Renal cortical epithelial cell (primary cell): ENCODE measurements around the gene LGALS13. TPM values are rescaled to one million over a fixed set of nuclear protein-coding genes. Genes with fewer than 3 reads are reported as not detected.

Experiments used
- DNase-seq: peaks from one replicate; pipeline ENCODE4 v3.0.0-alpha.2; 2011; ENCODE audit warnings: low read depth
- total RNA-seq: library from RNA; depleted of rRNA; stranded (reverse); fragments of >200 nt; gene quantifications from 2 replicates; pipeline ENCODE4 v1.2.3, GENCODE V29; 2014

The LGALS13 gene, protein sequence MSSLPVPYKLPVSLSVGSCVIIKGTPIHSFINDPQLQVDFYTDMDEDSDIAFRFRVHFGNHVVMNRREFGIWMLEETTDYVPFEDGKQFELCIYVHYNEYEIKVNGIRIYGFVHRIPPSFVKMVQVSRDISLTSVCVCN
- total RNA-seq, result not detected in 2 replicates

DNA sequence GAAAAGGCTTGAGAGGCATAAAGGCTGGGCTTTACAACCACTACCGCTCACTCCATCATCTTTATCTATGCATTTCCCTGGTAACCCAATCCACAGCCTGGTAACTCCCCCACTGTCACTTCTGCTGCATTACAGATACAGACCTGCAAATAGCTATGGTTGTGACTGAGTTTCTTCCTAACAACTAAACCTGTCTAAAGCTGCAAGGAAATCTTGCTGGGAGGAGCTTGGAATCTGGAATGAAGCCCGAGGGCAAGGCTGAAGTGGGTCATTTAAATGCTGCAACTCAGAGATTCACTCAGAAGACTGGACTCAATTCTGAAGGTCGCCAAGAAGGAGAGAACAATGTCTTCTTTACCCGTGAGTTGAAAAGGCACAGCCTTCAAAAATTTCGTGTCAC lies at the start of gene LGALS13:
TSS of gene LGALS13 (plus strand) at position 301 of the 400 bp plus-strand sequence. CDS start at position 346, 45 bp downstream.
- DNase-seq, result no peak

DNA sequence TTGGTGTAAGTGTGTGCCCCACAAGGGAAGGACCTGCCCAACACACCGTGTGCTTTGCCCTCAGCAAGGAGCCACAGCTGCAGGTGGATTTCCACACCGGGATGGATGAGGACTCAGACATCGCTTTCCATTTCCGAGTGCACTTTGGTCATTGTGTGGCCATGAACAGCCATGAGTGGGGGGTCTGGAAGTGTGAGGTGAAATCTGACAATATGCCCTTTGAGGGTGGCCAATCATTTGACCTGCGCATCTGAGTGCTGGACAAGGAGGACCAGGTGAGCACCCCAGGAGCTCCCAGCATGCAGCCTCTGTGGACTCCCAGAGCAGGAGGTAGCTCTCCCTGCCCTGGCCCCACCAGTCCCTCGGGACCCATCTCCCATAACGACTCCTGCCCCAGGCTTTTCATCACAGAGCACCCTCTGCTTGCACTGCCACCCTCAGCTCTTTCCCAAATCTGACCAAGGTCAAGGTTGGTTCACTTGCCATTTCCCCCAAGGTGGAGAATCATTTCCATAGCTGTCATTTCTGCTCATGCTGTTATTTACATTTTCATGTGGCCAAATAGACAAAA lies 49.2 kb upstream of the LGALS13 start:
- DNase-seq, result no peak

DNA sequence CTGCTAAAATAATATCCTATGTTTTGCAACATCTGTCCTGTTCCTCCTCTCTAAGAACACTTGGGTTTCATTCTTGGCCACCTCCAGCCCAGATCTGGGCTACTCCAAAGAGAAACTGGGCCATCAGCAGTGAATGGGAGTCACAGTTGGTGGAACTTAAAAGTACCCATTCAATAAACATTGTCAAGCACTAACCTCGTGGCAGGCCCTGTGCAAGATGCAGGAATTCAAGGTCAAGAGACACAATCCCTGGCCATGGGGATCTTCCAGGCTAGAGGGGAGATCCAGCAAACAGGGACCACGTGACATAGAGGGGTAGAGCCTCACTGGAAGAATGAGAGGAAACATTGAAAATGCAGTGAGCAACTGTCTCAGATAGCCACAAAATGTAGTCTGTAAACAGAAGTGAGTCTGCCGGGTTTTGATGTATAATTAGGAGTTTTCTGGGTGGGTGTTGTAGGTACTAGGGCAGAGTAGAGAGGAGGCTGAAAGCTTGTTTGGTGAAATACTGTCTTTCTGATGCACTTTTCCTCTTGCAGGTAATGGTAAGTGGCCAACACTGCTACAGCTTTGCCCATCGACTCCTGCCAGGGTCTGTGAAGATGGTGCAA lies 47.5 kb upstream of the LGALS13 start:
- DNase-seq, result no peak

DNA sequence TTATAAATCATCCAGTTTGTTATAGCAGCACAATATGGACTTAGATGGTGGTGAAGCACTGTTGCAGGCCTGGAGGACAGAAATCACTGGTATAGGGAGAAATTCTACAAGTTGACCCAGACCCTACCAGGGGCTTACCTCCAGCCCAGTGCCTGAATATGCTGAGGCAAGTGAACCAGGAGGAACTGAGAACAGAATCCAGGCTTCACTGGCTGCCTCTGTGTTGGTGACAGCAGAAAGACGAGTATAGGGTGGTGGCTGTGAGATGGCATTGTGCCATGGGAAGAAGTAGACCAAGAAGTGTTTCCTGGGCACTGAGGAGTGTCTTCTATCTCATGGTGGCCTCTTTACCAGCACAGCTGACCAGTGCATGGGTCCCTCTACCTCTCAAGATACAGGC lies 46.4 kb upstream of the LGALS13 start:
- no peak for DNase-seq

DNA sequence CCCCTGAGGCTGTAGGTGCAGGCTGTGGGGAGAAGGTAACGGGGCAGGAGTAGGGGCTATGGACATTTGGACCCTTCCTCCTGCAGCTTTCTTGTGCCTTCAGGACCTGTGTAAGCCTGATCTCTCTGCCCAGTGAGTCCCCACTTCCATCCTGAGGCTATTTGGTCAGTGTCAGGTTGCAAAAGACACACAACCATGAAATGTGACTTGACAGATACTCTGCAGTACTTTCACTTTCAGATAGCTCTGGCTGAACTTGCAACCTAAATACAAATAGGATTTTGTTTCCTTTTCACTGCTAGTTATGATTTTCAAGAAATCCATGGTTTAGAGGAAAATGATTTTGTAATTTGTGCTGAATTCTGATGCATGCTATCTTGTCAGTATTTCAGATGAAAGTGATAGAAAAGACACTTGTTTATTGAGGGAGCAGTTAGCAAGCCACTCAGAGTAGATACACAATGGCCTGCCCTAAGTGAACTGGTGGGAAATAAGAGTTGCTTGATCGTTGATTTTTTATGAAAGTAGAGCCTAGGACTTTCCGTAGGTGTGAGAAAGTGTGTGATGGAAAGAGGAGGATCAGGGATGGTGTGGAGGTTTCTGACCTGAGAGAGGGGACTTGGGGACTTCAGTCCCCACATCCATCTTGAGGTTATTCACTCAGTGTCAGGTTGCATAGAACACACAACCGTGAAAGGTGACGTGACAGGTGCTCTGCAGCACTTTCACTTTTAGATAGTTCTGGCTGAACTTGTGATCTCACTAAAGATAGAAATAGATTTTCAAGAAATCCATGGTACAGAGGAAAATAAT lies 44.3 kb upstream of the LGALS13 start:
- DNase-seq, result peak; percentile 43

DNA sequence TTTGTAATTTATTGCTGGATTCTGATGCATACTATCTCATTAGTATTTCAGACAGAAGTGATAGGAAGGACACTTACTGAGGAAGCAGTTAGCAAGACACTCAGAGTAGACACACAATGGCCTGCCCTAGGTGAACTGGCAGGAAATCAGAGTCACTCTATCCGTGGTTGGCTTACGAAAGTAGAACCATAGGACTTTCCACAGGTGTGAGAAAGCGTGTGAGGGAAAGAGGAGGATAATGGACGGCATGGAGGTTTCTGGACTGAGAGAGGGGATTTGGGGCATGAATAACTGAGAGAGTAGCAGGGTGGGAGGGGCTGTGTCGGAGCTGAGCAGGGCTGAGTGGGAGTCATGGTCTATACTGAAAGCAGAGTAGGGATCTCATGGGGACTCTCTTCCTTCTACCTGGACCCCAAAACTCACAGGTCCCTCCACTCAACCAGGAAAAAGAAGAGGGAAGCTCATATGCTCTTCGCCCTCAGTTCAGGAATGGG lies 43.7 kb upstream of the LGALS13 start:
- no peak for DNase-seq

DNA sequence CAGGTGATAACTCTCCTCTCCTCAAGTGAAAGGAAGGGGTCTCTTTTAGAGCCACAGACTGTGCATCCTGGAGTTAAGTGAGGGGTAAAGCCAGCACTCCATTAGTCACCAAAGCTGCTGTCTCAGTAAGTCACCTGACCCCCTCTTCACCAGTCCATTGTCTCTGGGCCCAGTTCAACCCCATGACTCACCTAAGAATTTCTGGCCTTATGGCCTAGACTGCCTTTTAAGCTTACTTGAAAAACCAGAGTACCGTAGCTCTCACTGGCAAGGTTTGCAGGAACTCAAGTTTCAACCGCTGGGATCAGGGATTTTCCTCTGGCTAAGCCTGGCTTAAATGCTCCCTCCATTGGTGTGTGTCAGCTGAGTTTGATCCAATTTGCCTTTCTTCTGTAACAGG lies 38.9 kb upstream of the LGALS13 start:
- DNase-seq, result peak; percentile 89

DNA sequence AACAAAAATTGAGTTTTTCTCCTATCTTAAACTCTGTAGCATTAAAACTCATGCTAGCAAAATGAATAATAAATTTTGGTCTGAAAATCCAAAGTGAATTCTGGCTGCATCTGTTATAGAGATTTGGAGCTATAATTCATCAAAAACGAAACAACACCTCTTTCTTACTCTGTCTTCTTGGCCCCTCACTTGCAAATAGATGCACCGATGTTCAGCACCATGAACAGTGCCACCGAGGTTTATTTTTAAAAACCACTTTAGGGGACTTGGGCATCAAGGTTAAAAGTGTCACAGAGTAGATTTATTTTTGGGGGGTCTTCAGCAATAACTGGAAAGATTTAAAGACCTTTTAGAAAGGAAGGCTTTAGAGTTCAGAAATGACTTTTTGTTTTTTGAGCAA lies 36.3 kb upstream of the LGALS13 start:
- no peak for DNase-seq

DNA sequence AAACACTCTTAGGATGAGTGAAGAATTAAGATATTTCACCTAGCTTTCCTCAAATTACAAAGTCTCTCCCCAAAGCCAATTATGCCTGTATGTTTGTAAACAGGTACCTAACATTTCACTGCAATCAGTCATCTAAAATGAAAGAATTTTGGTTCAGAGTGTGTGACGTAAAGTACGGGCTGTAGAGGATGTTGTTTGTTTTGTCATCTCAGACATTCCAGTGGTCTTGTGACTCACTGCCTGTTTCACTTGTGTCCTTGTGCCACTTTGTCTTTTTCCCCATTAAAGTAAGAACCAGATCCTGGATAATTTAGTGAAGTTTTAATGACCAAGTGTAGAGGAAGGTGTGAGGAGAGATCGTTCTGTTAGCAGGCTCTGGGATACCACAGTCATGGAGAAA lies 33.7 kb upstream of the LGALS13 start:
- DNase-seq, result peak; percentile 47

DNA sequence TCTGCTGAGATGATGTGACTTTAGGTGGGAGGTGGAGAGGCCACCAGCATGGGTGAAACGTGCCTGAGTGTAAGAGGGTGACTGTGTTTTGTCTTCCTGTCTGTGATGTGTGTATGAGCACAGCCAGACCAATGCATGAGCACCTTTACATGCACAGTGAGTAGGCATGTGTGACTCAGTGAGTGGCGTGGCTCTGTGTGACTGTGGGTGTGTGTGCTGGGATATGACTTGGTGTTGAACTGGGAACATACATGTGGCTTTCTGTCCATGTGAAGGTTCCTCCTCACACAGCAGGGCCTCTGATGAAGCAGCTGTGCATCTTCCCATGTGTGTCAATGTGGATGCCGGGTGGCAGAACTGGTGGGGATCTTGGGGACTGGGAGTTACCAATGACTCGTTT lies 19.9 kb upstream of the LGALS13 start:
- no peak for DNase-seq

DNA sequence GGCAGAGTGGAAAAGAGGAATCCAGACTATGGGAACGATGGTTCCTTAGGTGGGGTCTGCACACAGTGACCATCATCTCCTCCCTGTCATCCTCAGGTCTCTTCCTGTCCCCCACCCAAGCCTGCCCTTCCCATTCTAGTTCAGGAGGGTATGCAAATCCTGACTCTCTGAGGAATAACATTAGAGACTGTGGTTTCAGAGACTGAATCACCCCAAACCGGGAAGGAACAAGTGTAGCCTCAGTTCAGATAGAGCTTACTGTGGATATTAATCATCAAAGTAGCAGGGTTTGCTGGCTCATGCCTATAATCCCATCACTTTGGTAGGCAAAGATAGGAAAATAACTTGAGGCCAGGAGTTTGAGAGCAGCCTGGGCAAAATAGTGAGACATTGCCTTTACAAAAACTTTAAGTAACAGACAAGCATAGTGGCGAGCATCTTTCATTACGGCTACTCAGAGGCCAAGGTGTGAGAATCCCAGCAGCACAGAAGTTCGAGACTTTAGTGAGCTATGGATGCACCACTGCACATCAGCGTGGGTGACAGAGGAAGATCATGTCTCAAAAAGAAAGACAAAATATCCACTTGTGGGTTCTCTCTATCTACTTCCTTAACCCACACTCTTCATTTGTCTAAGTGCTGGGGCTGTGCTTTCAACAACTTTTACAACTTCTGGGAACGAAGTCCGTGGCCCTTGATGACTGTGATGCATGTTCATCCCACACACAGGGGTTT lies 19.3 kb upstream of the LGALS13 start:
- no peak for DNase-seq

DNA sequence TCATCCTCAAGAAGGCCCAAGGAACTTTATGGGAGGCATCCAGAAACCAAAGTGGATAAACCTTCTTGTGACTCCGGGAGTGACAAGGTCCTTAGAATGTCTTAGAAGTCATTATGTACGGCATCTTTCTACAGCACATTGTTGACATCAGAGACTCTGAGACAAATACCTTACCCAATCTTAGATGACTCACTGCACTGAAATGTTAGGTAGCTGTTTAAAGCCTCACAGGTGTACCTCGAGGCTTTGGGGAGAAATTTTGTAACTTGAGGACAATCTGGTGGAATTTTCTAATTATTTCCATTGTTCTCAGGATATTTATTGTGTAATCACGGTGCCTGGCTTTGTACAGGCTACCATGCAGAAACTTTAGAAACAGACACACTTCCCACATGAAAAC lies 14.8 kb upstream of the LGALS13 start:
- DNase-seq, result no peak

DNA sequence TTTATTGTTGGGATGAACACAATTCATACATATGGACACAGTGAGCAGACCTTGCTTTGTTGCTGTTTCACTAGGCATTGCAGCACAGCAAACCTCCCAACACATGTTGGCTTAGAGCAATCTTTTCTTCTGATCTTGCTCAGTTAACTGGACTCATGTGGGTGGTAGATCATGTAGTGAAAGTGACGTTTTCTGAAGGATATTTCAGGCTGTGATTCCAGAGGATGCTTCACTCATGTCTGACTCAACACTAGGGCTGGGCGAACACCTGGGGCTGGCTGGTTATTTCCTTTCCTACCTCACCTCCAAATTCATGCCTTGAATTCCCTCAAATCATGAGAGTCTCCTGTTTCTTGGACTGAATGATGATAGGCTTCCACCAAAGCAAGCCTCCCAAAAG lies 14.3 kb upstream of the LGALS13 start:
- DNase-seq, result no peak

DNA sequence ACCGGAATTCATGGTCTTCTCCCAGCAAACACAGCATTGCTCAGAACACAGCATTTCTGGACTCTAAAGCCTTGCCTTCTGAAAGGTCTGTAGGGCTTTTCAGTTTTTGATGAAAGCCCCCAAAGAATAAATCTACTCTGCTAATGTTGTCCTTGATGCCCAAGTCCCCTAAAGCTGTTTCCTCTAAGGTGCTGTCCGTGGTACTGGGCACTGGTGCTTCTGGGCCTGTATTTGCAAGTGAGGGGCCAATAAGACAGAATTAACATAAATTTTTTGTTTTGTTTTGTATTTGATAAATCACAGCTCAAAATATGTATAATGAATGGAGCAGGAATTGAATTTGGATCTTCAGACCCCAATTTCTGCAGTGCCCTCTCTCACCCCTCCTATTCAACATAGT lies 12.1 kb upstream of the LGALS13 start:
- DNase-seq, result peak; percentile 10

DNA sequence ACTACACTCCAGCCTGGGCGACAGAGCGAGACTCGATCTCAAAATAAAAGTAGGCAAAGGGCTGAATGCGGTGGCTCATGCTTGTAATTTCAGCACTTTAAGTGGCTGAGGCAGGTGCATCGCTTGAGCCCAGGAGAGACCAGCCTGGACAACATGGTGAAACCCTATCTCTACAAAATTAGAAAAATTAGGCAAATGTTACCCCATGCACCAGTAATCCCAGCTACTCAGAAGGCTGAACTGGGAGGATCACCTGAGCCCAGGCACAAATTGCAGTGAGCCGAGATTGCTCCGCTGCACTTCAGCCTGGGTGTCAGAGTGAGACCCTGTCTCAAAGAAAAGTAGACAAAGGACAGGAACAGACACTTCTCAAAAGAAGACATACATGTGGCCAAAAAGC lies 9.9 kb upstream of the LGALS13 start:
- DNase-seq, result no peak

DNA sequence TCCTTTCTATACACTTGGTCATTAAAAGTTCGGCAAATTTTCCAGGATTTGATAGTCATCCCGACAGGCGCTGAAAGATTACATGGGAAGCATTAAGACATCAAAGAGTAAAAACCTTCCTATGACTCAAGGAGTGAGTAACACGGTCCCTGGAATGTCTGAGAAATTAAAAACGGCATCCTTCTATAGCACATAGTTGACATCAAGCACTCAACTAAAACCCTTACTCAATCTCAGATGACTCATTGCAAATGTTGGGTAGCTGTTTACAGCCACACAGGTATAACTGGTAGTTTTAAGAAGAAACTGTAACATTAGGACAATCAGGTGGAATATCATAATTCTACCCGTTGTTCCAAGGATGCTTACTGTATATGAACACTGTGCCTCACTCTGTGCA lies 6.4 kb upstream of the LGALS13 start:
- no peak for DNase-seq

DNA sequence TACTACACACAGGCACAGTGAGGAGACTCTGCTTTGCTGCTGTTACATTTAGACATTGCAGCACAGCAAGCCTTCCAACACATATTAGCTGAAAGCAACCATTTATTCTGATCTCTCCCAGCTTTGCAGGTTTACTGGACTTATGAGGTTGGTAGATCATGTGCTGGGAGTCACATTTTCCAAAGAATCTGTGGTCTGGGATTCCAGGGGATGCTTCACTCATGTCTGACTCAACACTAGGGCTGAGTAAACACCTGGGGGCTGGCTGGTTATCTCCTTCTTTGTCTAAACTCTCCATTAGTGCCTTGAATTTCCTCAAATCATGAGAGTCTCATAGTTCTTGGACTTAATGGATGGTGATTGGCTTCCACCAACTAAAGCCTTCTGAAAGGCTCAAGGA lies 5.4 kb upstream of the LGALS13 start:
- no peak for DNase-seq

DNA sequence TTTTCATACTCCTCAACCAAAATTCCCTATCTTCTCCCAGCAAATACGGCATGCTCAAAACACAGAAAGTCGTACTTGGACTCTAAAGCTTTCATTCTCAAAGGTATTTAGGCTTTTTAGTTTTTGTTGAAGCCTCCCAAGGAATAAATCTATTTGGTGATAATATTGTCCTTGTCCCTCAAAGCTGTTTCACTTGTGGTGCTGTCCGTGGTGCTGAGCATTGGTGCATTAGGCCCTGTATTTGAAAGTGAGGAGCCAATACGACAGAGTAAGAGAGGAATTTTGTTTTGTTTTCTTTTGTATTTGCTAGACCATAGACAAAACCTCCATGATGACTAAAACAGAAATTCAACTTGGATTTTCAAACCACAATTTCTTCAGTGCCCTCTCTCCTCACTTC lies 3.2 kb upstream of the LGALS13 start:
- peak; percentile 23 for DNase-seq

DNA sequence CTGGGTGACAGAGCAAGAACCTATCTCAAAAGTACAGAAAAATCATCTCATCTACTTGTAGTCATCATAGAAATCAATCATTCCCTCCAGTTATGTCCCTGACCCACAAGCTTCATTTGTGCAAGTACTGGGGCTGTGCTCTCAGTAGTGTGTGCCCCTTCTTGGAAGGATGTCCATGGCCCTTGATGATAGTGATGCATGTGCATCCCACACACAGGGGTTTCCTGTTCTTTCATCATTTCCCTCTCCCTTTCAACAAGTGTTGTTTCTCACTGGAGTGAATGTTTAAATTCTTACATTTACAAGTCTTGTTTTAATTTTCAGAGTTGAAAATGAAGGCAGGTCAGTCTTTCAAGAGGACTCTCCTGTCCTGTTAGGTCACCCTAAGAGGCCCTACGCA lies 1.5 kb downstream of the LGALS13 start:
- DNase-seq, result no peak

DNA sequence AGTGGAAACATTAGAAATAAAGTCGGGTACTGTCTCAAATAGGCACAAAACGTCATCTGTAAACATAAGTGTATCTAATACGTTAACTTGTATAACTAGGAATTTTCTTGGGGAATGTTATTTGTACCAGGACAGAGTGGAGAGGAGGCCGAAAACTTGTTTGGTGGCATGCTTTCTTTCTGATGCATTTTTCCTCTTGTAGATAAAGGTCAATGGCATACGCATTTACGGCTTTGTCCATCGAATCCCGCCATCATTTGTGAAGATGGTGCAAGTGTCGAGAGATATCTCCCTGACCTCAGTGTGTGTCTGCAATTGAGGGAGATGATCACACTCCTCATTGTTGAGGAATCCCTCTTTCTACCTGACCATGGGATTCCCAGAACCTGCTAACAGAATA lies 4.7 kb downstream of the LGALS13 start:
- DNase-seq, result no peak

DNA sequence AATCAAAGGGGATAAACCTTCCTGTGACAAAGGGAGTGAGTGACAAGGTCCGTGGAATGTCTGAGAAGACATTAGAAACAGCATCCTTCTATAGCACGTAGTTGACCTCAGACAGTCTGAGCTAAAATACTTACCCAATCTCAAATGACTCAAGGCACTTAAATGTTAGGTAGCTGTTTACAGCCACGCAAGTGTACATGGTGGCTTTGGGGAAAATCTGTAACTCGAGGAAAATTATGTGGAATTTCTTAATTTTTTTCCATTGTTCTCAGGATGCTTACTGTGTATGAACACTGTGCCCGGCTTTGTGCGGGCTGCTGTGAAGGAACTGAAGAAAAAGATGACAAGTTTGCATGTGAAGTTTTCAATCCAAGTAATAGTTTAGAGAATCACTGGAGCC lies 5.2 kb downstream of the LGALS13 start:
- no peak for DNase-seq

DNA sequence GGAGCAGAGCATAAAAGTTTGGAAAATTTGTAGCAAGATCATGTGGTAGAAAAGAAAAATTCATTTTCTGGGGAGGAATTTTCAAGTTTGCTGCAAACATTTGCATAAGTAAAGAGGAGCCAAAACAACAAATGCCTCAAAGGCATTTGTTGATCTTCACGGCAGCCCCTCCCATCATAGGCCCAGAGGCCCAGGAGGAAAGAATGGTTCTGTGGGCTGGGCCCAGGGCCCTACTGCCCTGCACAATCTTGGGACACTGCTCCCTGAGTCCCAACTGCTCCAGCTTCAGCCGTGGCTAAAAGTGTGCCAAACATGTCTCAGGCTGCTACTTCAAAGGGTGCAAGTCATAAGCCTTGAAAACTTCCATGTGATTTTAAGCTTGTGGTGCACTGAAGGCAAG lies 11.3 kb downstream of the LGALS13 start:
- no peak for DNase-seq
